Muscle layer of colon (tissue), 2 donors: ENCODE data around the gene APCDD1.

Experiments
- H3K27ac ChIP-seq: one replicate; pipeline ENCODE4 v1.7.0; 2013; ENCODE audit warnings: low read depth, mild to moderate bottlenecking, low read length, moderate library complexity
- H3K27me3 ChIP-seq, 2 donors: one replicate each; pipeline ENCODE4 v1.7.0; 2013; ENCODE audit warnings: low read length in 2 of 2, mild to moderate bottlenecking in 2 of 2; ENCODE audit not compliant: insufficient read depth in 2 of 2, control insufficient read depth in 1 of 2
- H3K36me3 ChIP-seq: one replicate; pipeline ENCODE4 v1.7.0; 2013; ENCODE audit warnings: mild to moderate bottlenecking, low read length; ENCODE audit not compliant: insufficient read depth
- H3K4me1 ChIP-seq: one replicate; pipeline ENCODE4 v1.7.0; 2013; ENCODE audit warnings: mild to moderate bottlenecking, low read length; ENCODE audit not compliant: insufficient read depth
- H3K4me3 ChIP-seq, 2 donors: one replicate each; pipeline ENCODE4 v1.7.0; 2013; ENCODE audit warnings: low read length in 2 of 2, low read depth in 1 of 2, mild to moderate bottlenecking in 1 of 2, moderate library complexity in 1 of 2
- H3K9ac ChIP-seq: one replicate; pipeline ENCODE4 v1.7.0; 2013; ENCODE audit warnings: low read length
- H3K9me3 ChIP-seq: one replicate; pipeline ENCODE4 v1.7.0; 2013; ENCODE audit warnings: mild to moderate bottlenecking, low read length
- donor health status: abdominal sarcoma.
- donor health status: Adenocarcinoma of cecum.

Gene APCDD1

GRCh38 chr18:10417191-10417590, 37.2 kb upstream of the APCDD1 start:
- H3K36me3 ChIP-seq: no peaks in the 10 kb centered on the region
- no peaks in the 10 kb centered on the region for H3K4me1 ChIP-seq
- H3K9me3 ChIP-seq: no peaks in the 10 kb centered on the region
- no peak overlapping the region for H3K9ac ChIP-seq
- no peak overlapping the region for H3K4me3 ChIP-seq
- H3K27me3 ChIP-seq: no peaks in the 10 kb centered on the region
- H3K27ac ChIP-seq: no peak overlapping the region

- Histone ChIP-seq H3K27ac (no peak overlapping the region), H3K36me3 (no peaks in the 10 kb centered on the region), H3K9me3 (no peaks in the 10 kb centered on the region), H3K4me1 (no peaks in the 10 kb centered on the region), H3K9ac (no peak overlapping the region), H3K4me3 (no peak overlapping the region), H3K27me3 (no peaks in the 10 kb centered on the region)
These were observed 36.8 kb upstream of the APCDD1 start for GRCh38 chr18:10417664-10418063.

- no peaks in the 10 kb centered on the region for H3K36me3 ChIP-seq
- no peaks in the 10 kb centered on the region for H3K27me3 ChIP-seq
- H3K27ac ChIP-seq: no peak overlapping the region
- H3K4me3 ChIP-seq: no peak overlapping the region
- H3K4me1 ChIP-seq: no peaks in the 10 kb centered on the region
- H3K9me3 ChIP-seq: no peaks in the 10 kb centered on the region
- H3K9ac ChIP-seq: no peak overlapping the region
These were observed 35.6 kb upstream of the APCDD1 start for GRCh38 chr18:10418836-10419235.

- H3K4me3 ChIP-seq: no peak overlapping the region
- no peaks in the 10 kb centered on the region for H3K36me3 ChIP-seq
- no peaks in the 10 kb centered on the region for H3K4me1 ChIP-seq
- no peak overlapping the region for H3K9ac ChIP-seq
- peaks cover 0 to 3% of the 10 kb centered on the region in 2 donors for H3K27me3 ChIP-seq
- H3K27ac ChIP-seq: no peak overlapping the region
- H3K9me3 ChIP-seq: no peaks in the 10 kb centered on the region
These were observed 34.9 kb upstream of the APCDD1 start for GRCh38 chr18:10419420-10420103.

- Histone ChIP-seq H3K27ac (no peak overlapping the region), H3K9me3 (no peaks in the 10 kb centered on the region), H3K4me1 (no peaks in the 10 kb centered on the region), H3K27me3 (peaks cover 0 to 3% of the 10 kb centered on the region in 2 donors), H3K9ac (no peak overlapping the region), H3K36me3 (no peaks in the 10 kb centered on the region), H3K4me3 (no peak overlapping the region)
These were observed 33.7 kb upstream of the APCDD1 start for GRCh38 chr18:10420561-10421352.

GRCh38 chr18:10421859-10422258, 32.6 kb upstream of the APCDD1 start:
- Histone ChIP-seq H3K9me3 (no peaks in the 10 kb centered on the region), H3K4me1 (no peaks in the 10 kb centered on the region), H3K27ac (no peak overlapping the region), H3K27me3 (peaks cover 0 to 3% of the 10 kb centered on the region in 2 donors), H3K36me3 (no peaks in the 10 kb centered on the region), H3K4me3 (no peak overlapping the region), H3K9ac (no peak overlapping the region)

- H3K9ac ChIP-seq: no peak overlapping the region
- no peak overlapping the region for H3K27ac ChIP-seq
- peaks cover 0 to 3% of the 10 kb centered on the region in 2 donors for H3K27me3 ChIP-seq
- H3K4me3 ChIP-seq: no peak overlapping the region
- H3K36me3 ChIP-seq: no peaks in the 10 kb centered on the region
- no peaks in the 10 kb centered on the region for H3K9me3 ChIP-seq
- no peaks in the 10 kb centered on the region for H3K4me1 ChIP-seq
These were observed 31.7 kb upstream of the APCDD1 start for GRCh38 chr18:10422731-10423130.

- no peaks in the 10 kb centered on the region for H3K9me3 ChIP-seq
- H3K36me3 ChIP-seq: no peaks in the 10 kb centered on the region
- no peaks in the 10 kb centered on the region for H3K4me1 ChIP-seq
- H3K27me3 ChIP-seq: peaks cover 0 to 3% of the 10 kb centered on the region in 2 donors
- H3K4me3 ChIP-seq: no peak overlapping the region
- no peak overlapping the region for H3K27ac ChIP-seq
- no peak overlapping the region for H3K9ac ChIP-seq
These were observed 29.7 kb upstream of the APCDD1 start for GRCh38 chr18:10424585-10425307.

- Histone ChIP-seq H3K9ac (no peak overlapping the region), H3K4me3 (no peak overlapping the region), H3K9me3 (no peaks in the 10 kb centered on the region), H3K27me3 (peaks cover 0 to 13% of the 10 kb centered on the region in 2 donors), H3K27ac (no peak overlapping the region), H3K4me1 (peaks cover 9% of the 10 kb centered on the region), H3K36me3 (no peaks in the 10 kb centered on the region)
These were observed 23.8 kb upstream of the APCDD1 start for GRCh38 chr18:10430677-10431076.

- H3K36me3 ChIP-seq: no peaks in the 10 kb centered on the region
- H3K4me1 ChIP-seq: peaks cover 9% of the 10 kb centered on the region
- H3K9me3 ChIP-seq: no peaks in the 10 kb centered on the region
- no peak overlapping the region for H3K9ac ChIP-seq
- H3K4me3 ChIP-seq: no peak overlapping the region
- no peak overlapping the region for H3K27ac ChIP-seq
- peaks cover 6 to 21% of the 10 kb centered on the region in 2 donors for H3K27me3 ChIP-seq
These were observed 22.8 kb upstream of the APCDD1 start for GRCh38 chr18:10431680-10432079.

- Histone ChIP-seq H3K36me3 (no peaks in the 10 kb centered on the region), H3K4me1 (peaks cover 9% of the 10 kb centered on the region), H3K27ac (no peak overlapping the region), H3K9ac (no peak overlapping the region), H3K27me3 (peaks cover 12 to 25% of the 10 kb centered on the region in 2 donors), H3K9me3 (no peaks in the 10 kb centered on the region), H3K4me3 (no peak overlapping the region)
These were observed 21.7 kb upstream of the APCDD1 start for GRCh38 chr18:10432781-10433180.
